ENCODE measurements around the gene CHD8. TPM values are rescaled to one million over a fixed set of nuclear protein-coding genes. Genes with fewer than 3 reads are reported as not detected.
A peak's percentile ranks its signal among the peaks of the same experiment; 100 is the strongest.

The CHD8 gene
- total and polyA plus RNA-seq, 10 of the 15 experiments (the other 5 are each of a cell fraction or from before 2014, with no cell fraction given): 20.2 to 79.5 (median 35.5) TPM

- ChIA-PET SMC1A (ENCODE audit: uncharacterized antibody, unreplicated experiment) (interaction anchor here (1.1 to 2.9 kb wide), 4 partner anchors 9 to 56 kb away, joined by 3 to 9 read pairs (median 4); partner anchors contain the start of gene METTL3), CTCF (interaction anchor here (1.3 to 7.8 kb wide), 2 partner anchors 26 to 54 kb away, joined by 3 to 207 read pairs; no protein-coding TSS in a partner anchor), POLR2A (no interaction called here), RAD21 (ENCODE audit: unreplicated experiment) (no interaction called here)
- no peak for ATAC-seq
- H4K20me1 ChIP-seq (ENCODE audit: control insufficient read depth, insufficient read depth): no peaks in the 10 kb centered on the region
- H3K9ac ChIP-seq (ENCODE audit: control insufficient read depth, insufficient read depth, low read length): no peak overlapping the region
- no peak overlapping the region for H3K4me2 ChIP-seq (ENCODE audit: control insufficient read depth, insufficient read depth)
- no peak overlapping the region for H3K27ac ChIP-seq (ENCODE audit: control insufficient read depth, insufficient read depth)
- H3K36me3 ChIP-seq (ENCODE audit: control insufficient read depth in 2 of 2, insufficient read depth in 2 of 2, low read length in 1 of 2): peaks cover 9 to 33% of the 10 kb centered on the region in 2 experiments
- TF ChIP-seq MTA2 (IDR thresholded peaks at IDR 0.05; ENCODE audit: low read depth) (no peak), MLLT1 (IDR thresholded peaks at IDR 0.05) (no peak), POLR2A (IDR thresholded peaks at IDR 0.05; ENCODE audit: low read depth, low read length) (0 out of 2 replicates have a peak, but pooled peaks have one; percentile 21)
- H3K4me1 ChIP-seq (ENCODE audit: control insufficient read depth, insufficient read depth, low read length): peaks cover 10% of the 10 kb centered on the region
- intact Hi-C loops (cut with micrococcal nuclease; ENCODE audit: unreplicated experiment): no loop called here
- no peak overlapping the region for H3K4me3 ChIP-seq
- H3K79me2 ChIP-seq (ENCODE audit: control insufficient read depth, insufficient read depth, low read length): peaks cover 35% of the 10 kb centered on the region
- no peak for DNase-seq (ENCODE audit: low read depth, low spot score)
- no peaks in the 10 kb centered on the region for H3K27me3 ChIP-seq (replicated peaks in 1 of 2; ENCODE audit: control insufficient read depth in 2 of 2, insufficient read depth in 2 of 2, low read length in 1 of 2)
- H2AFZ ChIP-seq (ENCODE audit: control insufficient read depth, low read depth, low read length): no peak overlapping the region
- H3K9me3 ChIP-seq (replicated peaks; ENCODE audit: control insufficient read depth, insufficient read depth, low read length): no peaks in the 10 kb centered on the region
- 91% methylated on average over 4 of the region's 4 CpGs for WGBS (ENCODE audit: insufficient coverage, insufficient replicate concordance, low lambda C conversion rate, missing lambda C conversion rate)
- FAIRE-seq: no peak
- in situ Hi-C loops (cut with MboI): loop anchor here (5.0 kb wide), 1 partner anchor 54 kb away; no protein-coding TSS in a partner anchor
- BruUV-seq (replicated peaks): no TSS peak
Observed at GRCh38 chr14:21503376-21503775, 47.5 kb upstream of the CHD8 start.

- WGBS (ENCODE audit: insufficient coverage, insufficient replicate concordance, low lambda C conversion rate, missing lambda C conversion rate): 98% methylated on average over 5 of the region's 5 CpGs
- Histone ChIP-seq H3K27me3 (replicated peaks in 1 of 2; ENCODE audit: control insufficient read depth in 2 of 2, insufficient read depth in 2 of 2, low read length in 1 of 2) (no peaks in the 10 kb centered on the region), H3K9ac (ENCODE audit: control insufficient read depth, insufficient read depth, low read length) (no peak overlapping the region), H2AFZ (ENCODE audit: control insufficient read depth, low read depth, low read length) (no peak overlapping the region), H3K4me3 (no peak overlapping the region), H3K36me3 (ENCODE audit: control insufficient read depth in 2 of 2, insufficient read depth in 2 of 2, low read length in 1 of 2) (peaks cover 11 to 38% of the 10 kb centered on the region in 2 experiments), H4K20me1 (ENCODE audit: control insufficient read depth, insufficient read depth) (no peaks in the 10 kb centered on the region), H3K9me3 (replicated peaks; ENCODE audit: control insufficient read depth, insufficient read depth, low read length) (no peaks in the 10 kb centered on the region), H3K79me2 (ENCODE audit: control insufficient read depth, insufficient read depth, low read length) (peaks cover 22% of the 10 kb centered on the region), H3K4me2 (ENCODE audit: control insufficient read depth, insufficient read depth) (no peak overlapping the region), H3K4me1 (ENCODE audit: control insufficient read depth, insufficient read depth, low read length) (peaks cover 10% of the 10 kb centered on the region), H3K27ac (ENCODE audit: control insufficient read depth, insufficient read depth) (no peak overlapping the region)
- intact Hi-C loops (cut with micrococcal nuclease; ENCODE audit: unreplicated experiment) (no loop called here), in situ Hi-C loops (cut with MboI) (loop anchor here (5.0 kb wide), 1 partner anchor 56 kb away; no protein-coding TSS in a partner anchor)
- no peak for ATAC-seq
- CTCF ChIA-PET: interaction anchor here (1.0 to 7.8 kb wide), 5 partner anchors 9 to 56 kb away, joined by 4 to 207 read pairs (median 5); partner anchors contain the start of genes METTL3 and SALL2
- POLR2A ChIA-PET: interaction anchor here (0.6 to 1.9 kb wide), 3 partner anchors 9 to 10 kb away, joined by 3 to 6 read pairs (median 3); partner anchors contain the start of gene METTL3
- SMC1A ChIA-PET (ENCODE audit: uncharacterized antibody, unreplicated experiment): interaction anchor here (1.0 to 2.9 kb wide), 4 partner anchors 11 to 55 kb away, joined by 3 to 9 read pairs (median 6); partner anchors contain the start of genes METTL3, RAB2B and TOX4
- no peak for DNase-seq (ENCODE audit: low read depth, low spot score)
- FAIRE-seq: no peak
- RAD21 ChIA-PET (ENCODE audit: unreplicated experiment): interaction anchor here (1.2 to 6.1 kb wide), 3 partner anchors 10 to 57 kb away, joined by 5 to 141 read pairs (median 7); partner anchors contain the start of genes METTL3 and SALL2
- BruUV-seq (replicated peaks): no TSS peak
- TF ChIP-seq WRNIP1 (IDR thresholded peaks at IDR 0.05; ENCODE audit: borderline replicate concordance, low read depth, low read length) (no peak), TAF1 (IDR thresholded peaks at IDR 0.05; ENCODE audit: borderline replicate concordance, low read depth, low read length) (no peak), NBN (IDR thresholded peaks at IDR 0.05) (no peak), GABPA (IDR thresholded peaks at IDR 0.05; ENCODE audit: low read depth) (no peak), BCLAF1 (IDR thresholded peaks at IDR 0.05) (no peak), KDM1A (IDR thresholded peaks at IDR 0.05; ENCODE audit: borderline replicate concordance) (no peak), TBL1XR1 (IDR thresholded peaks at IDR 0.05; ENCODE audit: low read depth, low read length) (no peak), RELA (IDR thresholded peaks at IDR 0.05; ENCODE audit: borderline replicate concordance, partially characterized antibody) (no peak), IRF4 (IDR thresholded peaks at IDR 0.05; ENCODE audit: low read depth, low read length) (no peak)
- TF ChIP-seq, protein P1, sequence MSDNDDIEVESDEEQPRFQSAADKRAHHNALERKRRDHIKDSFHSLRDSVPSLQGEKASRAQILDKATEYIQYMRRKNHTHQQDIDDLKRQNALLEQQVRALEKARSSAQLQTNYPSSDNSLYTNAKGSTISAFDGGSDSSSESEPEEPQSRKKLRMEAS (IDR thresholded peaks at IDR 0.05; ENCODE audit: low read depth, low read length): no peak
Observed at GRCh38 chr14:21501568-21501967, 45.6 kb upstream of the CHD8 start.

All from GM12878 (cell line).